Ishikawa (cell line): ENCODE data around the gene SYNJ1.

ENCODE experiments used
- CEBPB ChIP-seq: IDR thresholded peaks from 2 replicates; pipeline ENCODE4 v1.6.1; 2012
- CREB1 ChIP-seq: IDR thresholded peaks from 2 replicates; pipeline ENCODE4 v1.6.1; 2012; ENCODE audit warnings: low read depth
- EGR1 ChIP-seq: IDR thresholded peaks from 2 replicates; pipeline ENCODE4 v1.6.1; 2012
- EP300 ChIP-seq: IDR thresholded peaks from 2 replicates; pipeline ENCODE4 v1.6.1; 2012; ENCODE audit warnings: borderline replicate concordance
- FOXM1 ChIP-seq: IDR thresholded peaks from 2 replicates; pipeline ENCODE4 v1.6.1; 2012; ENCODE audit warnings: low read depth, borderline replicate concordance
- MAX ChIP-seq: IDR thresholded peaks from 2 replicates; pipeline ENCODE4 v1.6.1; 2012
- NFIC ChIP-seq: IDR thresholded peaks from 2 replicates; pipeline ENCODE4 v1.6.1; 2012
- RAD21 ChIP-seq: IDR thresholded peaks from 2 replicates; pipeline ENCODE4 v1.6.1; 2012; ENCODE audit warnings: low read depth
- REST ChIP-seq: IDR thresholded peaks from 2 replicates; pipeline ENCODE4 v1.6.1; 2012; ENCODE audit warnings: low read depth, mild to moderate bottlenecking
- TAF1 ChIP-seq: IDR thresholded peaks from 2 replicates; pipeline ENCODE4 v1.6.1; 2012; ENCODE audit warnings: low read depth, mild to moderate bottlenecking
- TCF12 ChIP-seq: IDR thresholded peaks from 2 replicates; pipeline ENCODE4 v1.6.1; 2012; ENCODE audit warnings: low read depth
- TEAD4 ChIP-seq: IDR thresholded peaks from 2 replicates; pipeline ENCODE4 v1.6.1; 2012
- YY1 ChIP-seq: IDR thresholded peaks from 2 replicates; pipeline ENCODE4 v1.6.1; 2012; ENCODE audit warnings: low read depth
- ZBTB7A ChIP-seq: IDR thresholded peaks from 2 replicates; pipeline ENCODE4 v1.6.1; 2012; ENCODE audit warnings: low read depth
- TF ChIP-seq, protein P1 (sequence below): IDR thresholded peaks from 2 replicates; pipeline ENCODE4 v1.6.1; 2012

Gene SYNJ1

DNA sequence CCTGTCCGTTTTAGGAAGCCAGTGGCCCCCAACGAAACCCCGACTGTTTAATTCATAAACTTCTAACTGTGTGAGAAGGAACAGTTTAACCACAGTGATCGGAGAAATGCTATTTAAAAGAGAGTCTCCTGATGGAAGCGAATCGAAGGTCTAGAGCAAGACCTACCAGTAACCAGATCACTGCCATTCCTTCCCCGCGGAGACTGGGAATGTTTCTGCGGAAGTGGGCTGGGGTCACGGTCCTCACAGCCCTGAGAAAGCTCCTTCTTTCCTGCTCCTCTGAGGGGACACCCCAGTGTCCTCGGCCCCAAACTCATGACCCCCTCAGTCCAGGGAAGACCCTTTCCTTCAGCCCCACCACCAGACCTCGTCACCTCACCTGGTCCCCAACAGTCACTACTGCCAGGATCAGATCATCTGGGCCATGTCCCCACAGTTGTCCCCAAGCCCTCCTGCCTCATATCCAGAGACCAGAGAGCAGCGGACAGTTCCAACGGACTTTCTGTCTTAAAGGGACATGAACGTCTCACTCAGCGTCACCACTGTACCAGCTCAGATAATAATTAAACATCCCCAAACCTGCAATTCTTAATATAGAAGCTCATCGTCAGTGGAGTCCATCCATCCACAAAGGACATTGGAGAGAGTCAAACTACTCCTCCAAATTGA is 142.6 kb downstream of the SYNJ1 start, which contains the start of gene TCP10L:
Gene TCP10L (minus strand): TSS at position 482 of the 669 bp plus-strand sequence. CDS start 1,219 bp downstream, outside the sequence.
- no peak for TF ChIP-seq FOXM1
- TF ChIP-seq MAX: no peak
- TF ChIP-seq TEAD4: no peak
- TF ChIP-seq TAF1: no peak
- no peak for TF ChIP-seq NFIC
- no peak for TF ChIP-seq RAD21
- no peak for TF ChIP-seq CEBPB
- no peak for TF ChIP-seq EGR1
- TF ChIP-seq TCF12: no peak
- TF ChIP-seq CREB1: no peak
- TF ChIP-seq YY1: no peak
- TF ChIP-seq, protein P1, sequence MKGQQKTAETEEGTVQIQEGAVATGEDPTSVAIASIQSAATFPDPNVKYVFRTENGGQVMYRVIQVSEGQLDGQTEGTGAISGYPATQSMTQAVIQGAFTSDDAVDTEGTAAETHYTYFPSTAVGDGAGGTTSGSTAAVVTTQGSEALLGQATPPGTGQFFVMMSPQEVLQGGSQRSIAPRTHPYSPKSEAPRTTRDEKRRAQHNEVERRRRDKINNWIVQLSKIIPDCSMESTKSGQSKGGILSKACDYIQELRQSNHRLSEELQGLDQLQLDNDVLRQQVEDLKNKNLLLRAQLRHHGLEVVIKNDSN: no peak
- no peak for TF ChIP-seq EP300
- TF ChIP-seq REST: no peak
- no peak for TF ChIP-seq ZBTB7A

DNA sequence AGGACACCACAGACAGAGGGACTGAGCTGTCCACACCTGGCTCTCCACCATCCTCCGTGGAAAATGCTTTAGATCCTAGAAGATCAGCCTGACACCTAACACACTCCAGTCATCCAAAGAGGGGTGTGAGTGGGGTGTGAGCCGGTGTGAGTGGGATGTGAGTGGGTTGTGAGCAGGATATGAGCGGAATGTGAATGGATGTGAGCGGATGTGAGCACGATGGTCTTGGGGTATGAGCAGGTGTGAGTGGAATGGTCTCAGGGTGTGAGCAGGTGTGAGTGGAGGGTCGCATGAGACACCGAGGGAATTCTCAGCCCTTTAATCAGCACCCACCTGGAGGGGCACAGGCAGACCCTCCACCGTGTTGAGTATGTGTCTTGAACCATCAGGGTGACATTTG is 143.3 kb downstream of the SYNJ1 start:
- TF ChIP-seq TAF1 (no peak), TCF12 (no peak), MAX (no peak), RAD21 (no peak), EP300 (no peak), REST (no peak), CEBPB (no peak), TEAD4 (no peak), FOXM1 (no peak), ZBTB7A (no peak), CREB1 (no peak), EGR1 (no peak), YY1 (no peak), NFIC (no peak)
- TF ChIP-seq, protein P1: no peak

GRCh38 chr21:32581732-32582131 is 146.1 kb downstream of the SYNJ1 start:
- TF ChIP-seq TCF12: no peak
- TF ChIP-seq TEAD4: no peak
- TF ChIP-seq, protein P1: no peak
- no peak for TF ChIP-seq FOXM1
- no peak for TF ChIP-seq EGR1
- no peak for TF ChIP-seq NFIC
- no peak for TF ChIP-seq REST

- TF ChIP-seq FOXM1: no peak
- TF ChIP-seq EP300: no peak
- TF ChIP-seq YY1: no peak
- TF ChIP-seq, protein P1: no peak
- no peak for TF ChIP-seq NFIC
- TF ChIP-seq TEAD4: no peak
- no peak for TF ChIP-seq EGR1
- no peak for TF ChIP-seq ZBTB7A
- no peak for TF ChIP-seq RAD21
Observed at GRCh38 chr21:32580949-32581348, 146.9 kb downstream of the SYNJ1 start.
